ENCODE measurements around the gene IDH1.

- no peak for TF ChIP-seq CTCF (IDR thresholded peaks at IDR 0.05)
- no peak for TF ChIP-seq TCF7L2 (IDR thresholded peaks at IDR 0.05; ENCODE audit: low read depth, low read length)
- no peak for TF ChIP-seq REST (IDR thresholded peaks at IDR 0.05; ENCODE audit: insufficient read depth in 1 of 2, low read depth in 2 of 2, low read length in 1 of 2)
- no peak for TF ChIP-seq POLR2AphosphoS5 (IDR thresholded peaks at IDR 0.05; ENCODE audit: low read depth, low read length)
Observed at GRCh38 chr2:208208335-208209085, 46.4 kb downstream of the IDH1 start.

Measured in Panc1 (cell line).